Activated naive CD4-positive, alpha-beta T cell treated with anti-CD3 and anti-CD28 coated beads, Interleukin-2, amount 50 U/mL, for 24 hours (primary cell): ENCODE results near the gene UGP2.
"Not testable (repeated sequence)": the region's sequence is repeated elsewhere in the genome, so short reads cannot be mapped to it uniquely, and the experiment has no call there.

Source experiments
- H3K27ac Mint-ChIP-seq: one replicate; pipeline ENCODE4 v1.8.0; 2021; ENCODE audit warnings: mild to moderate bottlenecking, mixed read lengths
- H3K27me3 Mint-ChIP-seq: one replicate; pipeline ENCODE4 v1.8.0; 2021; ENCODE audit warnings: mixed read lengths
- H3K36me3 Mint-ChIP-seq: one replicate; pipeline ENCODE4 v1.8.0; 2021; ENCODE audit warnings: mixed read lengths
- H3K4me1 Mint-ChIP-seq: one replicate; pipeline ENCODE4 v1.8.0; 2021; ENCODE audit warnings: mixed read lengths
- H3K4me3 Mint-ChIP-seq: one replicate; pipeline ENCODE4 v1.8.0; 2021; ENCODE audit warnings: mild to moderate bottlenecking, mixed read lengths
- H3K9me3 Mint-ChIP-seq: one replicate; pipeline ENCODE4 v1.8.0; 2021; ENCODE audit warnings: mixed read lengths

The UGP2 gene

GRCh38 chr2:63841254-63842022 is at the start of gene UGP2:
Gene UGP2, plus strand, starts transcription at chr2:63841896. Its CDS starts 290 bp downstream, at chr2:63842186.
- H3K4me1 Mint-ChIP-seq = peaks cover 57% of the 10 kb centered on the region
- H3K4me3 Mint-ChIP-seq = peak within 1 kb of the TSS; percentile 96
- no peaks in the 10 kb centered on the region for H3K27me3 Mint-ChIP-seq
- peak within 1 kb of the TSS; percentile 96 for H3K27ac Mint-ChIP-seq
- peaks cover under 1% of the 10 kb centered on the region for H3K36me3 Mint-ChIP-seq
- H3K9me3 Mint-ChIP-seq = no peaks in the 10 kb centered on the region

DNA sequence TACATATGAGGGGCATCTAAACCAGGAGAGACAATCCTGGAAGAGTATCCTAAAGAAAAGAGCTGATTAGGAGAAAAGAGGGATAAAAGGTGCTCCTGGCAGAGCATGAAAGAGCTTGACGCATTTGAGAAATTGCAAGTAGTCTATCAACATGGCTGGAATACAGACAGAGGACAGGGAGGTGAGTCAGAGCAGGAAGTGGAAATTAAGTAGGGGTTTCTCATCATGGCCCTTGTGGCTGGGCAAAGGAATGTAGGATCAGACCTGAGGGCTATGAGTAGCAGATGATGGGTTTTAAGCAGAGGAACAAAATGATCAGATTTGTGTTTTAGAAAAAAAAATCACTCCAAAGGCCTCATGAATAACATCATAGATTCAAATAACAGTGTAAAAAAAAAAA is 49.2 kb upstream of the UGP2 start:
- H3K36me3 Mint-ChIP-seq = no peaks in the 10 kb centered on the region
- no peak overlapping the region for H3K4me3 Mint-ChIP-seq
- H3K4me1 Mint-ChIP-seq = peaks cover 8% of the 10 kb centered on the region
- peak overlapping the region; percentile 56 for H3K27ac Mint-ChIP-seq
- H3K9me3 Mint-ChIP-seq = no peaks in the 10 kb centered on the region
- no peaks in the 10 kb centered on the region for H3K27me3 Mint-ChIP-seq

DNA sequence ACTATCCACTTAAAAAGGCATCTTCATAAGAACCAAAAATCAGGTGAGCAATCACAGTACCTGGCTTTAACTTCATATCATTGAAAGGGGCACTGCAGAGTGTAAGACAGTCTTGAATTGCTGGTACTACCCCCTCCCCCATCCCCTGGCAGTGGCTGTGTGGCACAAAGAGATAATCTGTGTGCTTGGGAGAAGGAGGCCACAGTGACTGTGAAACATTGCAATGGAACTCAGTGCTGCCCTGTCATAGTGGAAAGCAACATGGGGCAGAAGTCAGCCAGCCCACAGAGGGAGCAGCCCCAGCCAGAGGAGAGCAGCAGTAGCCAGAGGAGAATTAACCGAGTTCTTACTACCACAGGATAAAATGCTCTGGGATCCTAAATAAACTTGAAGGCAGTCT is 45.3 kb upstream of the UGP2 start:
- Mint-ChIP-seq H3K9me3 (peaks cover 2% of the 10 kb centered on the region), H3K27me3 (no peaks in the 10 kb centered on the region), H3K4me3 (no peak overlapping the region), H3K27ac (no peak overlapping the region), H3K36me3 (no peaks in the 10 kb centered on the region), H3K4me1 (peaks cover 8% of the 10 kb centered on the region)

DNA sequence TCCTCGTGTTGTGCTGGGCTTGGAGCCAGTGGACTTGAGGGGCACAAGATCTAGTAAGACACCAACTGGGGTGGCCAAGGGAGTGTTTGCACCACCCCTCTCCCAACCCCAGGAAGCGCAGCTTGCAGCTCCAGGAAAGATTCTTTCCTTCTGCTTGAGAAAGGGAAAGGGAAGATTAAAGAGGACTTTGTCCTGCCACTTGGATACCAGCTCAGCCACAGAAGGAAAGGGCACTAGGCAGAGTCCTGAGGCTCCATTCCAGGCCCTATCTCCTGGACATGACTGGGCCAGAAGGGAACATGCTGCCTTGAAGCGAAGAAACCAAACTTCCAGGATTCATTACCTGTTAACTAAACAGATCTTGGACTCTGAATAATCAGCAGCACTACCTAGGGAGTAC is 44.9 kb upstream of the UGP2 start:
- peaks cover 8% of the 10 kb centered on the region for H3K4me1 Mint-ChIP-seq
- no peaks in the 10 kb centered on the region for H3K27me3 Mint-ChIP-seq
- peaks cover 6% of the 10 kb centered on the region for H3K9me3 Mint-ChIP-seq
- no peaks in the 10 kb centered on the region for H3K36me3 Mint-ChIP-seq
- no peak overlapping the region for H3K27ac Mint-ChIP-seq
- H3K4me3 Mint-ChIP-seq = no peak overlapping the region

GRCh38 chr2:63801455-63801854 is 40.2 kb upstream of the UGP2 start:
- Mint-ChIP-seq H3K4me3 (no peak overlapping the region), H3K27me3 (no peaks in the 10 kb centered on the region), H3K4me1 (no peaks in the 10 kb centered on the region), H3K27ac (no peak overlapping the region), H3K9me3 (peaks cover 6% of the 10 kb centered on the region), H3K36me3 (no peaks in the 10 kb centered on the region)

DNA sequence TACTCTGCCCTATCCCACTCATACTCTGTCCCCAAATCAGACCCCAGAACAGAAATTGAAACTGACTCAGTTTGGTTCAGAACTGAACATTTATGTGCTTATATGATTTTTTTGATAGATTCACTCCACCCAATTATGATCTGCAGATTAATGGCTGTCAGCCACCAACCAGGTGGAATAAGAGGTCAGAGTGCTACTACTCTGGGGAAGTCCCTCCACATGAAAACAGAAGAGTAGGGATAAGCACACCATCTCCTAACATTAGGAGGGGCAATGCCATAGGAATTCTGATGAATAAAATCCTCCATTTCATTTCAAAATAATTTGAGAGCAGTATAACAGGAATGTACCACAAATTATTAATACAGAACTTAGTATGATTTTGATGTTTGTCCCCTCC is 36.3 kb upstream of the UGP2 start:
- Mint-ChIP-seq H3K4me1 (no peaks in the 10 kb centered on the region), H3K4me3 (no peak overlapping the region), H3K27ac (no peak overlapping the region), H3K36me3 (peaks cover 4% of the 10 kb centered on the region), H3K27me3 (no peaks in the 10 kb centered on the region), H3K9me3 (peaks cover 6% of the 10 kb centered on the region)

DNA sequence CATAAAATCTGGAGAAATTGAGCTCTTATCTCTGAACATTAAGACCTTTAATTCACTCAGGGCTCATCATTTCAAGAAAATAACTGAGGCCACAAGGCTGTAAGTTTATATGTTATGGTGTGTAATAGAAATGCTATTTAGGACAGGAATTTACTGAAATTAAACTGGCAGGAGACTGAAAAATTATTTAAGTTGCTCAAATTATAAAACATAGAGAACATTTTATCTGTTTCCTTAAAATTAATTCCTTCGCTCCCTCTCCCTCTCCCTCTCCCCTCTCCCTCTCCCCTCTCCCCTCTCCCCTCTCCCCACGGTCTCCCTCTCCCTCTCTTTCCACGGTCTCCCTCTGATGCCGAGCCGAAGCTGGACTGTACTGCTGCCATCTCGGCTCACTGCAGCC is 33.7 kb upstream of the UGP2 start:
- not testable (repeated sequence) for H3K36me3 Mint-ChIP-seq, H3K4me1 Mint-ChIP-seq, H3K27me3 Mint-ChIP-seq, H3K9me3 Mint-ChIP-seq, H3K4me3 Mint-ChIP-seq
- peak overlapping the region; percentile 65 for H3K27ac Mint-ChIP-seq

GRCh38 chr2:63808911-63809310 is 32.8 kb upstream of the UGP2 start:
- not testable (repeated sequence) for H3K27me3 Mint-ChIP-seq, H3K9me3 Mint-ChIP-seq, H3K36me3 Mint-ChIP-seq, H3K4me3 Mint-ChIP-seq, H3K4me1 Mint-ChIP-seq, H3K27ac Mint-ChIP-seq

DNA sequence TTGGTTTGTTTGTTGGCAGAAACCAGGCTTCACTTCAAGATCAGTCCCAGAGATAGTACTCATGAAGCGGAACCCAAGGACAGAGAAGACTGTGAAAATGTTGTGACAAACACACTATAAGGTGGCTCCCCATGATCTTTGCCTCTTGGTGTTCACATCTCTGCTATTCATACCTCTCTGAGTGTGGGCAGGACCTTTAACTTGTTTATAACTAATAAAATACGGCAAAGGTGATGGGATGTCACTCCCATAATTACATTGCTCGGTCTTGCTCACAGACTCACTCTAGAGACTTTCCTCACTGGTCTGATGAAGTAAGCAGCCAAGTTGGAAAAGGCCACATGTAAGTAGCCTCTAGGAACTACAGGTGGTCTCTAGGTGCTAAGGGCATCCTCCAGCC is 30.6 kb upstream of the UGP2 start:
- Mint-ChIP-seq H3K4me1 (no peaks in the 10 kb centered on the region), H3K9me3 (no peaks in the 10 kb centered on the region), H3K27ac (no peak overlapping the region), H3K27me3 (no peaks in the 10 kb centered on the region), H3K36me3 (peaks cover 4% of the 10 kb centered on the region), H3K4me3 (no peak overlapping the region)

DNA sequence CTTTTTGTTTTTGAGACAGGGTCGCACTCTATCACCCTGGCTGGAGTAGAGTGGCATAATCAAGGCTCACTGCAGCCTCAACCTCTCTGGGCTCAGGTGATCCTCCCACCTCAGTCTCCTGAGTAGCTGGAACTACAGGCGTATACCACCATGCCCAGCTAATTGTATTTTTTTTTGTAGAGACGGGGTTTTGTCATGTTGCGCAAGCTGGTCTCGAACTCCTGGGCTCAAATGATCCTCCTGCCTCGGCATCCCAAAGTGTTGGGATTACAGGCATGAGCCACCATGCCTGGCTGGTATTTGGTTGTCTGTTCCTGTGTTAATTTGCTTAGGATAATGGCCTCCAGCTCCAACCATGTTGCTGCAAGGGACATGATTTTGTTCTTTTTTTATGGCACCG is 29.8 kb upstream of the UGP2 start:
- H3K4me3 Mint-ChIP-seq, H3K9me3 Mint-ChIP-seq, H3K27me3 Mint-ChIP-seq, H3K27ac Mint-ChIP-seq, H3K36me3 Mint-ChIP-seq, H3K4me1 Mint-ChIP-seq: not testable (repeated sequence)

GRCh38 chr2:63814114-63814513 is 27.6 kb upstream of the UGP2 start:
- Mint-ChIP-seq H3K4me3 (no peak overlapping the region), H3K4me1 (no peaks in the 10 kb centered on the region), H3K27ac (no peak overlapping the region), H3K27me3 (no peaks in the 10 kb centered on the region), H3K9me3 (no peaks in the 10 kb centered on the region), H3K36me3 (peaks cover 2% of the 10 kb centered on the region)

DNA sequence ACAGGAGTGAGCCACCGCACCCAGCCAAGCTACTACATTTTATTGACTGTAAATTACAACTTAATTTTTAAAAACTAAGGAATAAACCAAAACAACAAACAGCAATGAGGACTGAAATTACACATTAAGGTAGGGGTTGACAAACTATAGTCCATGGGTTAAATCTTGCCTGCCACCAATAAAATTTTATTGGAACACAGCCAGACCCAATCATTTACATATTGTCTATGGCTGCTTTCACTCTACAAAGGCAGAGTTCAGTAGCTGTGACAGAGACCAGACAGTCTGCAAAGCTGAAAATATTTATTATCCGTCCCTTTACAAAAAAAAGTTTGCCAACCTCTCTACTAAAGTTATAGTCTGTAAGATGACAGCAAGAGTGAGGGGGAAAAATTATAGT is 24.3 kb upstream of the UGP2 start:
- Mint-ChIP-seq H3K27ac (no peak overlapping the region), H3K27me3 (peaks cover 2% of the 10 kb centered on the region), H3K4me1 (no peaks in the 10 kb centered on the region), H3K36me3 (no peaks in the 10 kb centered on the region), H3K4me3 (no peak overlapping the region), H3K9me3 (no peaks in the 10 kb centered on the region)

DNA sequence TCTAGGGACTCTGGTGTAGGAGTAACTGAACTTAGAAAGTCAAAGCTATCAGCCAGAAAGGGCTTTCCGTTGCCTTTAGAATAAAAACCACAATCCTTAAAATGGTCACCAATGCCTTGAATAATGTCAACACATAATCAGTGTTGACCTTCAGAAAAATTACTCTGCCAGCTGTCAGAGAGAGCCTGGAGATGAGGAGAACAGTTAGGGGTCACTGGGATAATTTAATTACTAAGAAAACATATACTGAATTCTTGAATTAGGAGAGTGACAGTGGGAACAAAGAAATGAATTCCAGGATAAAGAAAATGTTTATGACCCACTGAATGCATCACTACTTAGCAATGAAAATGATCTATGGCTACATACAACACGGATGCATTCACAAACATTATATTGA is 23.4 kb upstream of the UGP2 start:
- Mint-ChIP-seq H3K4me3 (no peak overlapping the region), H3K9me3 (no peaks in the 10 kb centered on the region), H3K36me3 (no peaks in the 10 kb centered on the region), H3K4me1 (no peaks in the 10 kb centered on the region), H3K27me3 (peaks cover 2% of the 10 kb centered on the region), H3K27ac (no peak overlapping the region)

DNA sequence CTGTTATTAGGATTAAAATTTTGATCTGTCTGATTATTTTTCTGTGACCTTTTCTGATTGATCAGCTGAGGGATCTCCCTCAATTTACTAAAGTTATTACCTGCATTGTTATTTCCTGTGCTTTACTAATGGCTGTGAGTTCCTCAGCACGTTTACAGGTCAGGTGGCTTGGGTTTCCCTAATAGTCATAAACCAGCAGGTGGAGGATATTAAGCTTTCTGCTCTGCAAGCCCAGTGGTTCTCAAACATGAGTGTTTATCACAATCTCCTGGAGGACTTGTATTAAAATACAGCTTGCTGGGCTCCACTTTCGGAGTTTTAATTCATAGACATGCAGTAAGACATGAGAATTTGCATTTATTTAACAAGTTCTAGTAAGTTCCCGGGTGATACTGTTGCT is 22.4 kb upstream of the UGP2 start:
- Mint-ChIP-seq H3K4me3 (no peak overlapping the region), H3K4me1 (no peaks in the 10 kb centered on the region), H3K27me3 (peaks cover 4% of the 10 kb centered on the region), H3K36me3 (peaks cover 1% of the 10 kb centered on the region), H3K9me3 (no peaks in the 10 kb centered on the region), H3K27ac (no peak overlapping the region)

DNA sequence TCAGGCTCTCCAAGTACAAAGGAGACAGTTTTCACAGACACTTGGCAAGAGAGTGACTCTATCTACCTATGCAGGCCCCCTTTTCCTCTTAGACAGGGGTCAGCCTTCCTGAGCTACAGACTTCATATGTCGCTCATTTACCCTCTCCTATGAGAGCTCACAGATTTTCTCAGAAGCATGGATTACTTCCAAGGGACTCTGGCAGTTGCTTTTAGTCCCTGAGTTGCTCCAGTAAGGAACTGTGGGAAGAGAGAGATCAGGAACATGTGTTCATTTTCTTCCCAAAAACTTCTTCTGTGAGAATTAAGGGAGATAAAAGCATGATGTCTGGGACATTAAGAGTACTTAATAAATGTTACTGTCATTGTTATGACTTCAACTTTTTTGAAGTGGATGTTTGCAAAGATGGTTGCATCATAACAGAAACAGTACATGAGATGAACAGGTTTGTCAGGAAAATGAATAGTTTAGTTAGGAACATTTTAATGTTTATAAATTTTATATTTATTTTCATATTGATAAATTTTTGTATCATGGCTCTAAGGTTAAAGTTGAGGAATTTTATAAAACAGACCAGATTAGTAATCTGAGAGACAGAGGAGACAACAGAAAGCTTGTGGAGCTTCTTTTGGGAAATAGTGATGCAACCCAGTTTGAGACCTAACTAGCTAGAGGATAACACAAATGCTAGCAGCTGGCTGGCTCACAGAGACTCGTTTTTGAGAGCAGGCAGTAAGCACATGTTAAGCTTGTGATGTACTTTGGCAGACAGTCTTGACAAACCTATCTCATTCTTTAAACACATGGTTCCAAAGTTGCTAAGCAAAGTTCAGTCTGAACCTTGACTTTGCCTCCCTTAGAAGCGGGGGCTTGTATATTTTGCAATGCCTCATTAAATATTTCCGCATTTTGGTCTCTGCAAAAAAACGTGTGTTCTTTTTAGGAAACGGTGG is 21.7 kb upstream of the UGP2 start:
- Mint-ChIP-seq H3K36me3 (peaks cover 1% of the 10 kb centered on the region), H3K27ac (no peak overlapping the region), H3K27me3 (peaks cover 4% of the 10 kb centered on the region), H3K4me1 (no peaks in the 10 kb centered on the region), H3K9me3 (no peaks in the 10 kb centered on the region), H3K4me3 (no peak overlapping the region)

DNA sequence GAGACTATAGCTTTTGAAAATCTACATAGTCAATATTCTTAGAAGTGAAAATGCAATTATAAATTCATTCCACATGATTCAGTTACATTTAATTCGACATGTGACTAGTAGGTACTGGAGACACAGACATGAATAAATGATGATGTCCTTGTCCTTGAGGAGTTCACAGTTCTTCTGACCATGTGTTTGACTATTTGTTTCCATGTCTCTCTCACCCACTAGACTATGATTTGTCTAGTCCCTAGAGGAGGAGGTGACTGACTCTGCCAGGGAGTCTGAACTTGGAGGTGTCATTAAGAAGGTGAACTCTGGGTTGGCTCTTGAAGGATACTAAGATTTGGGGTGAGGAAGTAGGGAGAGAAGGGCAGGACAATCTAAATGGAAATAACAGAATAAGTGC is 20.7 kb upstream of the UGP2 start:
- Mint-ChIP-seq H3K4me1 (no peaks in the 10 kb centered on the region), H3K36me3 (peaks cover 1% of the 10 kb centered on the region), H3K9me3 (no peaks in the 10 kb centered on the region), H3K4me3 (no peak overlapping the region), H3K27me3 (peaks cover 4% of the 10 kb centered on the region), H3K27ac (no peak overlapping the region)
